Glutamatergic neuron (in vitro differentiated cells): ENCODE results near the gene DHPS. TPM values are rescaled to one million over a fixed set of nuclear protein-coding genes. Genes with fewer than 3 reads are reported as not detected.

Experiments used
- DNase-seq: peaks from one replicate; pipeline ENCODE4 v3.0.0; 2022
- H3K27ac Mint-ChIP-seq: one replicate; pipeline ENCODE4 v1.8.0; 2020; ENCODE audit warnings: mild to moderate bottlenecking, mixed read lengths, inconsistent platforms; ENCODE audit not compliant: unreplicated experiment
- H3K27me3 Mint-ChIP-seq: one replicate; pipeline ENCODE4 v1.8.0; 2020; ENCODE audit warnings: mild to moderate bottlenecking, moderate library complexity, mixed read lengths, inconsistent platforms; ENCODE audit not compliant: unreplicated experiment
- H3K36me3 Mint-ChIP-seq: one replicate; pipeline ENCODE4 v1.8.0; 2020; ENCODE audit warnings: mild to moderate bottlenecking, mixed read lengths, inconsistent platforms; ENCODE audit not compliant: unreplicated experiment
- H3K4me1 Mint-ChIP-seq: one replicate; pipeline ENCODE4 v1.8.0; 2020; ENCODE audit warnings: mild to moderate bottlenecking, low read depth, mixed read lengths, inconsistent platforms; ENCODE audit not compliant: unreplicated experiment
- H3K4me3 Mint-ChIP-seq: one replicate; pipeline ENCODE4 v1.8.0; 2020; ENCODE audit warnings: mild to moderate bottlenecking, mixed read lengths, inconsistent platforms; ENCODE audit not compliant: unreplicated experiment
- H3K9me3 Mint-ChIP-seq: one replicate; pipeline ENCODE4 v1.8.0; 2020; ENCODE audit warnings: mild to moderate bottlenecking, moderate library complexity, mixed read lengths, inconsistent platforms; ENCODE audit not compliant: unreplicated experiment
- total RNA-seq: library from RNA; stranded (reverse); fragmentation: NEBNext Ultra II Directional; extraction: Animal tissue kit (Norgen Biotek cat#: 25700); gene quantifications from one replicate; pipeline ENCODE4 v1.2.1, GENCODE V29; 2021; ENCODE audit not compliant: unreplicated experiment
- TF ChIP-seq, protein P1 (sequence below): fragments of 200-600 bp; sonication (generic); IDR thresholded peaks from one replicate; pipeline ENCODE4 v1.5.0; 2021; ENCODE audit not compliant: partially characterized antibody, unreplicated experiment

DHPS gene
- total RNA-seq, 1 donor from 2014 or later, result 116 TPM

DNA sequence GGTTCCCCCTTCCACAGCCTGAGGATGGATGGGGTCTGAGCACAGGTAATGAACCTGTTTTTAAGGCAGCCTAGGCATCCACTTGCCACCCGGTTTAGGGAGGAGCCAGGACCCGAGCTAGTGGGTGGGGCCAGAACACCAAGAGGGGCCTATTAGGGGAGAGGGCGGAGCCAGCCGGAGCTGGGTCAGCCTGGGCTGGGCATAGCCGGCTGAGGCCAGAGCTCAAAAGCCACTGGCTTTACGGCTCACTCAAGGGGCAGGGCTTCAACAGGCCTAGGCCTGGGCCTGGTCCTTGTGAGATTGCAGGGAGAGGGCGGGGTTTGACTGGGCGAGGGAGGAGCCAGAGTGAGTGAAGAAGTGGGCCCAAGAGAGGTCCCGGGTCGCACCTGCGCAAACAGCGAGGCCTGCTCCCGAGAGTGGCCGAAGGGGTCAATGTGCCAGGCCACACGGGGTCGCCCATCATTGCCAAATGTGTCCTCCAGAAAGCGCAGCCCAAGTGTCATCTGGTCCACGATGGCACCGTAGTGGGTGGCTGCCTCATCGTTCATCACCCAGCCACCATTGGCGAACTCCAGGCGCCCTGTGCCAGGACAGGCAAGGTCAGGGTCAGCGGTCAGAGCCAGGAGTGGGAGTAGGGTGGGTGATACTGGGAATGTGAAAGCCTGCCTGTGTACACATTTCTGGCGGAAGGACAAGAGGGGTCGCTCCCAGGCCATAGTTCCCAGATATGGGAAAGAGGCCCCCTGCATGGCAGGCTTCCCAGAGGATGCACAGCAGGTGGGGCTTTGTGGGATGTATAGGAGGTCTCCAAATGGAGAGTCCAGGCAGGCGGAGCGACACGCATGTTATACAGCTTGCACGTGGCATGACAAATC is 17.0 kb downstream of the DHPS start:
- Mint-ChIP-seq H3K36me3 (no peaks in the 10 kb centered on the region), H3K4me1 (peaks cover 16% of the 10 kb centered on the region), H3K4me3 (no peak overlapping the region), H3K27me3 (peaks cover 6% of the 10 kb centered on the region), H3K27ac (no peak overlapping the region), H3K9me3 (peaks cover 2% of the 10 kb centered on the region)
- no peak for DNase-seq
- TF ChIP-seq, protein P1, sequence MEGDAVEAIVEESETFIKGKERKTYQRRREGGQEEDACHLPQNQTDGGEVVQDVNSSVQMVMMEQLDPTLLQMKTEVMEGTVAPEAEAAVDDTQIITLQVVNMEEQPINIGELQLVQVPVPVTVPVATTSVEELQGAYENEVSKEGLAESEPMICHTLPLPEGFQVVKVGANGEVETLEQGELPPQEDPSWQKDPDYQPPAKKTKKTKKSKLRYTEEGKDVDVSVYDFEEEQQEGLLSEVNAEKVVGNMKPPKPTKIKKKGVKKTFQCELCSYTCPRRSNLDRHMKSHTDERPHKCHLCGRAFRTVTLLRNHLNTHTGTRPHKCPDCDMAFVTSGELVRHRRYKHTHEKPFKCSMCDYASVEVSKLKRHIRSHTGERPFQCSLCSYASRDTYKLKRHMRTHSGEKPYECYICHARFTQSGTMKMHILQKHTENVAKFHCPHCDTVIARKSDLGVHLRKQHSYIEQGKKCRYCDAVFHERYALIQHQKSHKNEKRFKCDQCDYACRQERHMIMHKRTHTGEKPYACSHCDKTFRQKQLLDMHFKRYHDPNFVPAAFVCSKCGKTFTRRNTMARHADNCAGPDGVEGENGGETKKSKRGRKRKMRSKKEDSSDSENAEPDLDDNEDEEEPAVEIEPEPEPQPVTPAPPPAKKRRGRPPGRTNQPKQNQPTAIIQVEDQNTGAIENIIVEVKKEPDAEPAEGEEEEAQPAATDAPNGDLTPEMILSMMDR, result no peak

GRCh38 chr19:12660980-12661379 is 20.7 kb downstream of the DHPS start:
- Mint-ChIP-seq H3K4me3 (no peak overlapping the region), H3K4me1 (peaks cover 3% of the 10 kb centered on the region), H3K27me3 (peaks cover 2% of the 10 kb centered on the region), H3K36me3 (no peaks in the 10 kb centered on the region), H3K27ac (no peak overlapping the region), H3K9me3 (no peaks in the 10 kb centered on the region)
- DNase-seq, result no peak
- TF ChIP-seq, protein P1, result no peak

GRCh38 chr19:12657966-12658365 is 23.7 kb downstream of the DHPS start:
- Mint-ChIP-seq H3K36me3 (peaks cover 6% of the 10 kb centered on the region), H3K27me3 (peaks cover 5% of the 10 kb centered on the region), H3K27ac (no peak overlapping the region), H3K4me3 (no peak overlapping the region), H3K9me3 (no peaks in the 10 kb centered on the region), H3K4me1 (no peaks in the 10 kb centered on the region)
- no peak for DNase-seq
- TF ChIP-seq, protein P1, result no peak

GRCh38 chr19:12656899-12657571 is 24.6 kb downstream of the DHPS start:
- DNase-seq, result no peak
- Mint-ChIP-seq H3K4me1 (no peaks in the 10 kb centered on the region), H3K27me3 (peaks cover 5% of the 10 kb centered on the region), H3K9me3 (no peaks in the 10 kb centered on the region), H3K36me3 (peaks cover 6% of the 10 kb centered on the region), H3K4me3 (no peak overlapping the region), H3K27ac (no peak overlapping the region)
- TF ChIP-seq, protein P1, result no peak

- H3K36me3 Mint-ChIP-seq, result peaks cover 11% of the 10 kb centered on the region
- H3K27ac Mint-ChIP-seq, result no peak overlapping the region
- DNase-seq, result no peak
- H3K27me3 Mint-ChIP-seq, result peaks cover 5% of the 10 kb centered on the region
- H3K9me3 Mint-ChIP-seq, result no peaks in the 10 kb centered on the region
- TF ChIP-seq, protein P1, result no peak
- H3K4me3 Mint-ChIP-seq, result peak overlapping the region; percentile 47
- H3K4me1 Mint-ChIP-seq, result no peaks in the 10 kb centered on the region
Observed at GRCh38 chr19:12655546-12655945, 26.1 kb downstream of the DHPS start.
